NB4 (cell line): ENCODE measurements around the gene SP7.

Experiments used
- POLR2A ChIP-seq: IDR thresholded peaks from 2 replicates; pipeline ENCODE4 v1.6.1; 2011; ENCODE audit warnings: mild to moderate bottlenecking; ENCODE audit not compliant: insufficient read length; ENCODE audit errors: extremely low read depth
- TF ChIP-seq, protein P1 (sequence below): IDR thresholded peaks from one replicate; pipeline ENCODE4 v1.5.1; 2012; ENCODE audit warnings: low read depth, low read length

DNA sequence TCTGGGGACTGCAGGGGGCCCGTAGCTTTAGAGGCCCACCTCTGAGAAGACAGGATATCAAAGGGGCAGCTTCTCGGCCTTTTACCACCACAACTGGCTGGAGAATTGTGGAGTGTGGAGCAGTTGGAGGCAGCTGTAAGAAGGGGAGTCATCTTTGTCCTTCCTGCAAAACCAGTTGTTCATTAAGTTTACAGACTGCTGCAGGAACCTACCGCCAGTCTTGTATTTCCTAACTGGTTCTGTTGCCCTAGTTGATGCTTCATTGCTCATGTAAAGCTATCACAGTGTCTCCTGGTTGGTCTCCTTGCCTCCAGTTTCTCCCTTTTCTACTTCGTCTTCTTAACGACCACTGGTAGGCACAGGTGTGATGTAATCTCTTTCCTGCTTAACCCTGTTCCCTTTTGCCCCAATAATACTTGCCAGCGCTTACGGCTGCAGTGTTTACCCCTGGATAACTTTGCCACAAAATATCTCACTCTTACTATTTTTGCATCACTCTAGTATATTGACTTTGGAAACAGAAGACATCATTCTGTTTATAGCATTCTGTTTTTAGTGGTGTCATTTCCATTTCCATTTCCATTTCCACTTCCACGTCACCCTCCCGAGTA is 56.2 kb downstream of the SP7 start:
- no peak for TF ChIP-seq POLR2A
- TF ChIP-seq, protein P1, sequence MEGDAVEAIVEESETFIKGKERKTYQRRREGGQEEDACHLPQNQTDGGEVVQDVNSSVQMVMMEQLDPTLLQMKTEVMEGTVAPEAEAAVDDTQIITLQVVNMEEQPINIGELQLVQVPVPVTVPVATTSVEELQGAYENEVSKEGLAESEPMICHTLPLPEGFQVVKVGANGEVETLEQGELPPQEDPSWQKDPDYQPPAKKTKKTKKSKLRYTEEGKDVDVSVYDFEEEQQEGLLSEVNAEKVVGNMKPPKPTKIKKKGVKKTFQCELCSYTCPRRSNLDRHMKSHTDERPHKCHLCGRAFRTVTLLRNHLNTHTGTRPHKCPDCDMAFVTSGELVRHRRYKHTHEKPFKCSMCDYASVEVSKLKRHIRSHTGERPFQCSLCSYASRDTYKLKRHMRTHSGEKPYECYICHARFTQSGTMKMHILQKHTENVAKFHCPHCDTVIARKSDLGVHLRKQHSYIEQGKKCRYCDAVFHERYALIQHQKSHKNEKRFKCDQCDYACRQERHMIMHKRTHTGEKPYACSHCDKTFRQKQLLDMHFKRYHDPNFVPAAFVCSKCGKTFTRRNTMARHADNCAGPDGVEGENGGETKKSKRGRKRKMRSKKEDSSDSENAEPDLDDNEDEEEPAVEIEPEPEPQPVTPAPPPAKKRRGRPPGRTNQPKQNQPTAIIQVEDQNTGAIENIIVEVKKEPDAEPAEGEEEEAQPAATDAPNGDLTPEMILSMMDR, result no peak
